ENCODE measurements around the gene CALU. TPM values are rescaled to one million over a fixed set of nuclear protein-coding genes. Genes with fewer than 3 reads are reported as not detected.

Gene CALU
- total RNA-seq, 4 donors from 2014 or later, result 23.6 to 1,780 (median 44.0) TPM

GRCh38 chr7:128759242-128759641, 20.1 kb downstream of the CALU start:
- H3K36me3 ChIP-seq, result peaks cover 0 to 38% (median 9%) of the 10 kb centered on the region in 4 donors
- in situ Hi-C loops (cut with MboI; ENCODE audit: low pct_ligation_motif_present in 1 of 4, low pct_unique_long_range_greater_than_20kb in 1 of 4, low sequenced_read_pairs in 3 of 4) (no loop called here), intact Hi-C loops (cut with DNase I; ENCODE audit: low total_unique reads) (no loop called here)
- DNase-seq, result no peak
- TF ChIP-seq CTCF (IDR thresholded peaks at IDR 0.05) (no peak), EP300 (IDR thresholded peaks at IDR 0.05; ENCODE audit: low read depth) (no peak)
- peak overlapping the region in 2 of 4 donors; percentile 82 for H3K27ac ChIP-seq
- H3K9me3 ChIP-seq, result no peaks in the 10 kb centered on the region
- H3K4me1 ChIP-seq, result peaks cover 0 to 3% (median 3%) of the 10 kb centered on the region in 4 donors
- H3K4me3 ChIP-seq, result no peak overlapping the region
- H3K27me3 ChIP-seq, result no peaks in the 10 kb centered on the region

- Histone ChIP-seq H3K4me1 (no peaks in the 10 kb centered on the region), H3K27me3 (no peaks in the 10 kb centered on the region), H3K4me3 (no peak overlapping the region), H3K36me3 (peaks cover 0 to 53% (median 7%) of the 10 kb centered on the region in 4 donors), H3K27ac (peak overlapping the region in 2 of 4 donors; percentile 30 to 42), H3K9me3 (no peaks in the 10 kb centered on the region)
- TF ChIP-seq CTCF (IDR thresholded peaks at IDR 0.05), result no peak
- TF ChIP-seq POLR2A (IDR thresholded peaks at IDR 0.05), result no peak
- TF ChIP-seq EP300 (IDR thresholded peaks at IDR 0.05; ENCODE audit: low read depth), result no peak
- TF ChIP-seq POLR2AphosphoS5 (IDR thresholded peaks at IDR 0.05), result no peak
- intact Hi-C loops (cut with DNase I; ENCODE audit: low total_unique reads), result no loop called here
- WGBS, 2 donors (ENCODE audit: low coverage in 1 of 2), result 89 to 97% methylated on average over 3 of the region's 3 CpGs
- DNase-seq, result no peak
- in situ Hi-C loops (cut with MboI; ENCODE audit: low pct_ligation_motif_present in 1 of 4, low pct_unique_long_range_greater_than_20kb in 1 of 4, low sequenced_read_pairs in 3 of 4), result no loop called here
These were observed 24.4 kb downstream of the CALU start for GRCh38 chr7:128763541-128763940.

GRCh38 chr7:128767475-128768110, 28.4 kb downstream of the CALU start:
- in situ Hi-C loops (cut with MboI; ENCODE audit: low pct_ligation_motif_present in 1 of 4, low pct_unique_long_range_greater_than_20kb in 1 of 4, low sequenced_read_pairs in 3 of 4) (no loop called here), intact Hi-C loops (cut with DNase I; ENCODE audit: low total_unique reads) (no loop called here)
- Histone ChIP-seq H3K4me3 (no peak overlapping the region), H3K36me3 (peaks cover 0 to 57% (median 10%) of the 10 kb centered on the region in 4 donors), H3K9me3 (no peaks in the 10 kb centered on the region), H3K27ac (no peak overlapping the region), H3K4me1 (no peaks in the 10 kb centered on the region), H3K27me3 (no peaks in the 10 kb centered on the region)
- WGBS, 2 donors (ENCODE audit: low coverage in 1 of 2), result 91 to 92% methylated on average over 2 to 6 of the region's 6 CpGs
- DNase-seq, result no peak
- no peak for TF ChIP-seq POLR2A (IDR thresholded peaks at IDR 0.05)
- no peak for TF ChIP-seq POLR2AphosphoS5 (IDR thresholded peaks at IDR 0.05)
- TF ChIP-seq CTCF (IDR thresholded peaks at IDR 0.05), result no peak
- TF ChIP-seq EP300 (IDR thresholded peaks at IDR 0.05; ENCODE audit: low read depth), result no peak

GRCh38 chr7:128770233-128770632, 31.1 kb downstream of the CALU start:
- 43 to 58% methylated on average over 1 to 2 of the region's 2 CpGs for WGBS, 2 donors (ENCODE audit: low coverage in 1 of 2)
- Histone ChIP-seq H3K4me3 (no peak overlapping the region), H3K4me1 (no peaks in the 10 kb centered on the region), H3K36me3 (peaks cover 0 to 45% (median 10%) of the 10 kb centered on the region in 4 donors), H3K9me3 (no peaks in the 10 kb centered on the region), H3K27ac (no peak overlapping the region), H3K27me3 (no peaks in the 10 kb centered on the region)
- intact Hi-C loops (cut with DNase I; ENCODE audit: low total_unique reads), result no loop called here
- TF ChIP-seq POLR2AphosphoS5 (IDR thresholded peaks at IDR 0.05) (no peak), EP300 (IDR thresholded peaks at IDR 0.05; ENCODE audit: low read depth) (no peak)
- in situ Hi-C loops (cut with MboI; ENCODE audit: low pct_ligation_motif_present in 1 of 4, low pct_unique_long_range_greater_than_20kb in 1 of 4, low sequenced_read_pairs in 3 of 4), result no loop called here
- no peak for DNase-seq

- Histone ChIP-seq H3K9me3 (peaks cover 3 to 9% of the 10 kb centered on the region in 2 donors), H3K27ac (no peak overlapping the region), H3K36me3 (peaks cover 0 to 26% (median 10%) of the 10 kb centered on the region in 4 donors), H3K4me3 (no peak overlapping the region), H3K4me1 (no peaks in the 10 kb centered on the region), H3K27me3 (no peaks in the 10 kb centered on the region)
- DNase-seq, result no peak
- WGBS, 2 donors (ENCODE audit: low coverage in 1 of 2), result 94 to 97% methylated on average over 11 to 12 of the region's 12 CpGs
- intact Hi-C loops (cut with DNase I; ENCODE audit: low total_unique reads) (no loop called here), in situ Hi-C loops (cut with MboI; ENCODE audit: low pct_ligation_motif_present in 1 of 4, low pct_unique_long_range_greater_than_20kb in 1 of 4, low sequenced_read_pairs in 3 of 4) (no loop called here)
- TF ChIP-seq CTCF (IDR thresholded peaks at IDR 0.05), result no peak
These were observed 34.4 kb downstream of the CALU start for GRCh38 chr7:128773604-128774003.
